BLaER1 treated with 17β-estradiol and CSF1 and Interleukin-3, amounts not matched to agents 10 nM and 100 nM (cell line): Measurements from ENCODE around the gene SRGAP3.

ENCODE experiments used
- H3K27ac ChIP-seq, 11 experiments: shearing (Covaris generic); formaldehyde crosslinking; 2 replicates each; pipeline ENCODE4 v1.8.1; 2022
- H3K27me3 ChIP-seq, 11 experiments: shearing (Covaris generic); formaldehyde crosslinking; 2 replicates each; pipeline ENCODE4 v1.8.1; 2022
- H3K36me3 ChIP-seq, 11 experiments: shearing (Covaris generic); formaldehyde crosslinking; 2 replicates each; pipeline ENCODE4 v1.8.1; 2022
- H3K4me1 ChIP-seq, 10 experiments: shearing (Covaris generic); formaldehyde crosslinking; 2 replicates each; pipeline ENCODE4 v1.8.1; 2022
- H3K4me2 ChIP-seq, 11 experiments: shearing (Covaris generic); formaldehyde crosslinking; 2 replicates each; pipeline ENCODE4 v1.8.1; 2022
- H3K4me3 ChIP-seq, 10 experiments: shearing (Covaris generic); formaldehyde crosslinking; 2 replicates each; pipeline ENCODE4 v1.8.1; 2022
- H3K9ac ChIP-seq, 11 experiments: shearing (Covaris generic); formaldehyde crosslinking; 2 replicates each; pipeline ENCODE4 v1.8.1; 2022
- H3K9me3 ChIP-seq, 11 experiments: shearing (Covaris generic); formaldehyde crosslinking; replicated peaks in 1 of 11; 2 replicates each; pipeline ENCODE4 v1.8.1; 2022
- H4K20me1 ChIP-seq, 11 experiments: shearing (Covaris generic); formaldehyde crosslinking; 2 replicates each; pipeline ENCODE4 v1.8.1; 2022
- Cebpa-rat ChIP-seq, 11 experiments: shearing (Covaris generic); IDR thresholded peaks; 2 replicates each; pipeline ENCODE4 v1.8.1; 2022

SRGAP3 gene

GRCh38 chr3:8984526-8984925, 264.9 kb downstream of the SRGAP3 start:
- no peak overlapping the region for H3K4me3 ChIP-seq
- no peak for TF ChIP-seq Cebpa-rat (IDR thresholded peaks at IDR 0.05)

GRCh38 chr3:8984081-8984480, 265.4 kb downstream of the SRGAP3 start:
- no peak overlapping the region for H3K9ac ChIP-seq
- H3K4me1 ChIP-seq = peaks cover 14 to 46% (median 34%) of the 10 kb centered on the region in 10 experiments

More at GRCh38 chr3:8984526-8984925, 264.9 kb downstream of the SRGAP3 start:
- 0 out of 22 replicates have a peak overlapping the region, but pooled peaks of 1 of the 11 experiments have one; percentile 5 for H3K27ac ChIP-seq
- no peak overlapping the region for H3K4me2 ChIP-seq
- no peaks in the 10 kb centered on the region for H3K27me3 ChIP-seq
- no peak overlapping the region for H3K9ac ChIP-seq
- no peaks in the 10 kb centered on the region for H4K20me1 ChIP-seq
- H3K4me1 ChIP-seq = peaks cover 14 to 46% (median 34%) of the 10 kb centered on the region in 10 experiments
- H3K9me3 ChIP-seq = peaks cover 0 to 8% (median 3%) of the 10 kb centered on the region in 11 experiments; a peak in 15 of 22 replicates
- 0 out of 22 replicates have a peak, but pooled peaks cover 0 to 2% (median 0%) of the 10 kb centered on the region in 11 experiments for H3K36me3 ChIP-seq

GRCh38 chr3:8983591-8983990, 265.9 kb downstream of the SRGAP3 start:
- Histone ChIP-seq H3K9me3 (peaks cover 0 to 17% (median 8%) of the 10 kb centered on the region in 11 experiments; a peak in 15 of 22 replicates), H3K36me3 (0 out of 22 replicates have a peak, but pooled peaks cover 0 to 6% (median 0%) of the 10 kb centered on the region in 11 experiments), H4K20me1 (no peaks in the 10 kb centered on the region), H3K9ac (no peak overlapping the region), H3K27ac (peak overlapping the region in 2 of 11 experiments; percentile 67 to 69; a peak in 3 of 22 replicates), H3K4me2 (peak overlapping the region in 3 of 11 experiments; percentile 57 to 68 (median 58); a peak in 5 of 22 replicates), H3K4me1 (peaks cover 14 to 46% (median 34%) of the 10 kb centered on the region in 10 experiments), H3K4me3 (no peak overlapping the region), H3K27me3 (no peaks in the 10 kb centered on the region)
- TF ChIP-seq Cebpa-rat (IDR thresholded peaks at IDR 0.05) = no peak

More at GRCh38 chr3:8984081-8984480, 265.4 kb downstream of the SRGAP3 start:
- Histone ChIP-seq H3K36me3 (0 out of 22 replicates have a peak, but pooled peaks cover 0 to 6% (median 0%) of the 10 kb centered on the region in 11 experiments), H3K27me3 (no peaks in the 10 kb centered on the region), H3K4me3 (no peak overlapping the region), H3K9me3 (peaks cover 0 to 12% (median 8%) of the 10 kb centered on the region in 11 experiments; a peak in 15 of 22 replicates), H4K20me1 (no peaks in the 10 kb centered on the region), H3K27ac (no peak overlapping the region; a peak in 1 of 22 replicates), H3K4me2 (peak overlapping the region in 2 of 11 experiments; percentile 57 to 68; a peak in 1 of 22 replicates)
- TF ChIP-seq Cebpa-rat (IDR thresholded peaks at IDR 0.05) = no peak

- no peak for TF ChIP-seq Cebpa-rat (IDR thresholded peaks at IDR 0.05)
- Histone ChIP-seq H3K27ac (peak overlapping the region in 7 of 11 experiments; percentile 15 to 75 (median 45); a peak in 12 of 22 replicates), H3K9ac (peak overlapping the region in 4 of 11 experiments; percentile 11 to 47 (median 33); a peak in 4 of 22 replicates), H3K4me2 (peak overlapping the region in 7 of 11 experiments; percentile 48 to 68 (median 57); a peak in 13 of 22 replicates), H3K4me1 (peaks cover 14 to 46% (median 34%) of the 10 kb centered on the region in 10 experiments), H3K36me3 (0 out of 22 replicates have a peak, but pooled peaks cover 0 to 6% (median 0%) of the 10 kb centered on the region in 11 experiments), H3K27me3 (no peaks in the 10 kb centered on the region), H4K20me1 (no peaks in the 10 kb centered on the region), H3K4me3 (no peak overlapping the region), H3K9me3 (peaks cover 0 to 17% (median 8%) of the 10 kb centered on the region in 11 experiments; a peak in 15 of 22 replicates)
Measured at GRCh38 chr3:8983026-8983425, 266.4 kb downstream of the SRGAP3 start.

GRCh38 chr3:8982509-8982908, 266.9 kb downstream of the SRGAP3 start:
- peaks cover 14 to 43% (median 34%) of the 10 kb centered on the region in 10 experiments for H3K4me1 ChIP-seq
- H3K4me3 ChIP-seq = no peak overlapping the region
- peak overlapping the region in 7 of 11 experiments; percentile 40 to 75 (median 67); a peak in 9 of 22 replicates for H3K27ac ChIP-seq
- H3K9me3 ChIP-seq = peaks cover 0 to 17% (median 8%) of the 10 kb centered on the region in 11 experiments; a peak in 15 of 22 replicates
- no peaks in the 10 kb centered on the region for H3K27me3 ChIP-seq
- peak overlapping the region in 3 of 11 experiments; percentile 11 to 47 (median 47); a peak in 4 of 22 replicates for H3K9ac ChIP-seq
- TF ChIP-seq Cebpa-rat (IDR thresholded peaks at IDR 0.05) = no peak
- 0 out of 22 replicates have a peak, but pooled peaks cover 0 to 6% (median 0%) of the 10 kb centered on the region in 11 experiments for H3K36me3 ChIP-seq
- H3K4me2 ChIP-seq = peak overlapping the region in 7 of 11 experiments; percentile 48 to 68 (median 57); a peak in 14 of 22 replicates
- no peaks in the 10 kb centered on the region for H4K20me1 ChIP-seq

GRCh38 chr3:8981700-8982099, 267.7 kb downstream of the SRGAP3 start:
- TF ChIP-seq Cebpa-rat (IDR thresholded peaks at IDR 0.05) = no peak
- Histone ChIP-seq H3K9ac (peak overlapping the region in 1 of 11 experiments; percentile 27; a peak in 2 of 22 replicates), H3K27me3 (no peaks in the 10 kb centered on the region), H3K4me3 (no peak overlapping the region), H3K4me2 (peak overlapping the region in 8 of 11 experiments; percentile 48 to 68 (median 56); a peak in 15 of 22 replicates), H4K20me1 (no peaks in the 10 kb centered on the region), H3K9me3 (peaks cover 0 to 17% (median 8%) of the 10 kb centered on the region in 11 experiments; a peak in 15 of 22 replicates), H3K4me1 (peaks cover 14 to 41% (median 33%) of the 10 kb centered on the region in 10 experiments), H3K36me3 (0 out of 22 replicates have a peak, but pooled peaks cover 0 to 6% (median 0%) of the 10 kb centered on the region in 11 experiments), H3K27ac (peak overlapping the region in 9 of 11 experiments; percentile 24 to 75 (median 65); a peak in 17 of 22 replicates)

GRCh38 chr3:8981296-8981695, 268.1 kb downstream of the SRGAP3 start:
- Histone ChIP-seq H3K27ac (peak overlapping the region in 10 of 11 experiments; percentile 24 to 75 (median 60); a peak in 18 of 22 replicates), H3K4me2 (peak overlapping the region in 9 of 11 experiments; percentile 1 to 68 (median 55); a peak in 19 of 22 replicates), H3K36me3 (0 out of 22 replicates have a peak, but pooled peaks cover 0 to 6% (median 0%) of the 10 kb centered on the region in 11 experiments), H3K9ac (peak overlapping the region in 4 of 11 experiments; percentile 8 to 39 (median 30); a peak in 3 of 22 replicates), H3K4me1 (peaks cover 14 to 41% (median 33%) of the 10 kb centered on the region in 10 experiments), H3K4me3 (no peak overlapping the region), H4K20me1 (no peaks in the 10 kb centered on the region), H3K27me3 (no peaks in the 10 kb centered on the region), H3K9me3 (peaks cover 0 to 17% (median 8%) of the 10 kb centered on the region in 11 experiments; a peak in 15 of 22 replicates)
- TF ChIP-seq Cebpa-rat (IDR thresholded peaks at IDR 0.05) = no peak

- peak in 7 of 11 experiments; percentile 25 to 76 (median 44); a peak in 8 of 22 replicates for TF ChIP-seq Cebpa-rat (IDR thresholded peaks at IDR 0.05)
- H4K20me1 ChIP-seq = no peaks in the 10 kb centered on the region
- no peaks in the 10 kb centered on the region for H3K27me3 ChIP-seq
- 0 out of 22 replicates have a peak, but pooled peaks cover 0 to 6% (median 0%) of the 10 kb centered on the region in 11 experiments for H3K36me3 ChIP-seq
- H3K9me3 ChIP-seq = peaks cover 0 to 17% (median 8%) of the 10 kb centered on the region in 11 experiments; a peak in 15 of 22 replicates
- peak overlapping the region; percentile 1 to 68 (median 54); a peak in 21 of 22 replicates for H3K4me2 ChIP-seq
- peak overlapping the region in 10 of 11 experiments; percentile 24 to 75 (median 60); a peak in 18 of 22 replicates for H3K27ac ChIP-seq
- peak overlapping the region in 3 of 11 experiments; percentile 8 to 39 (median 32); a peak in 3 of 22 replicates for H3K9ac ChIP-seq
- no peak overlapping the region for H3K4me3 ChIP-seq
- peaks cover 14 to 41% (median 33%) of the 10 kb centered on the region in 10 experiments for H3K4me1 ChIP-seq
Measured at GRCh38 chr3:8980756-8981257, 268.6 kb downstream of the SRGAP3 start.
